ENCODE results near the gene SPARC.

GRCh38 chr5:151735646-151736045 is 48.9 kb upstream of the SPARC start:
- TF ChIP-seq CTCF (IDR thresholded peaks at IDR 0.05; ENCODE audit: low read length) (no peak), EZH2 (optimal IDR thresholded peaks at IDR 0.05; ENCODE audit: low read depth, low read length) (no peak), EZH2phosphoT487 (IDR thresholded peaks at IDR 0.05; ENCODE audit: low read length) (no peak)
